B cell (primary cell): Measurements from ENCODE around the gene SH2D3C.
"Not testable (repeated sequence)": the region's sequence is repeated elsewhere in the genome, so short reads cannot be mapped to it uniquely, and the experiment has no call there.

ENCODE experiments used
- CTCF ChIP-seq: fragments of 200-600 bp; IDR thresholded peaks from one replicate; pipeline ENCODE4 v1.8.0; 2022; ENCODE audit warnings: antibody characterized with exemption, mild to moderate bottlenecking
- EZH2 ChIP-seq: IDR thresholded peaks from 2 replicates; pipeline ENCODE4 v1.6.1; 2012; ENCODE audit warnings: borderline replicate concordance, low read depth, mild to moderate bottlenecking, moderate library complexity, low read length; ENCODE audit not compliant: insufficient read depth, poor library complexity, severe bottlenecking

- TF ChIP-seq CTCF, EZH2: not testable (repeated sequence)
Observed at GRCh38 chr9:127756776-127757175, 21.7 kb downstream of the SH2D3C start.
